ENCODE results near the gene CDHR5.
"Not testable (repeated sequence)": the region's sequence is repeated elsewhere in the genome, so short reads cannot be mapped to it uniquely, and the experiment has no call there.

CDHR5 gene, protein sequence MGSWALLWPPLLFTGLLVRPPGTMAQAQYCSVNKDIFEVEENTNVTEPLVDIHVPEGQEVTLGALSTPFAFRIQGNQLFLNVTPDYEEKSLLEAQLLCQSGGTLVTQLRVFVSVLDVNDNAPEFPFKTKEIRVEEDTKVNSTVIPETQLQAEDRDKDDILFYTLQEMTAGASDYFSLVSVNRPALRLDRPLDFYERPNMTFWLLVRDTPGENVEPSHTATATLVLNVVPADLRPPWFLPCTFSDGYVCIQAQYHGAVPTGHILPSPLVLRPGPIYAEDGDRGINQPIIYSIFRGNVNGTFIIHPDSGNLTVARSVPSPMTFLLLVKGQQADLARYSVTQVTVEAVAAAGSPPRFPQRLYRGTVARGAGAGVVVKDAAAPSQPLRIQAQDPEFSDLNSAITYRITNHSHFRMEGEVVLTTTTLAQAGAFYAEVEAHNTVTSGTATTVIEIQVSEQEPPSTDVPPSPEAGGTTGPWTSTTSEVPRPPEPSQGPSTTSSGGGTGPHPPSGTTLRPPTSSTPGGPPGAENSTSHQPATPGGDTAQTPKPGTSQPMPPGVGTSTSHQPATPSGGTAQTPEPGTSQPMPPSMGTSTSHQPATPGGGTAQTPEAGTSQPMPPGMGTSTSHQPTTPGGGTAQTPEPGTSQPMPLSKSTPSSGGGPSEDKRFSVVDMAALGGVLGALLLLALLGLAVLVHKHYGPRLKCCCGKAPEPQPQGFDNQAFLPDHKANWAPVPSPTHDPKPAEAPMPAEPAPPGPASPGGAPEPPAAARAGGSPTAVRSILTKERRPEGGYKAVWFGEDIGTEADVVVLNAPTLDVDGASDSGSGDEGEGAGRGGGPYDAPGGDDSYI

DNA sequence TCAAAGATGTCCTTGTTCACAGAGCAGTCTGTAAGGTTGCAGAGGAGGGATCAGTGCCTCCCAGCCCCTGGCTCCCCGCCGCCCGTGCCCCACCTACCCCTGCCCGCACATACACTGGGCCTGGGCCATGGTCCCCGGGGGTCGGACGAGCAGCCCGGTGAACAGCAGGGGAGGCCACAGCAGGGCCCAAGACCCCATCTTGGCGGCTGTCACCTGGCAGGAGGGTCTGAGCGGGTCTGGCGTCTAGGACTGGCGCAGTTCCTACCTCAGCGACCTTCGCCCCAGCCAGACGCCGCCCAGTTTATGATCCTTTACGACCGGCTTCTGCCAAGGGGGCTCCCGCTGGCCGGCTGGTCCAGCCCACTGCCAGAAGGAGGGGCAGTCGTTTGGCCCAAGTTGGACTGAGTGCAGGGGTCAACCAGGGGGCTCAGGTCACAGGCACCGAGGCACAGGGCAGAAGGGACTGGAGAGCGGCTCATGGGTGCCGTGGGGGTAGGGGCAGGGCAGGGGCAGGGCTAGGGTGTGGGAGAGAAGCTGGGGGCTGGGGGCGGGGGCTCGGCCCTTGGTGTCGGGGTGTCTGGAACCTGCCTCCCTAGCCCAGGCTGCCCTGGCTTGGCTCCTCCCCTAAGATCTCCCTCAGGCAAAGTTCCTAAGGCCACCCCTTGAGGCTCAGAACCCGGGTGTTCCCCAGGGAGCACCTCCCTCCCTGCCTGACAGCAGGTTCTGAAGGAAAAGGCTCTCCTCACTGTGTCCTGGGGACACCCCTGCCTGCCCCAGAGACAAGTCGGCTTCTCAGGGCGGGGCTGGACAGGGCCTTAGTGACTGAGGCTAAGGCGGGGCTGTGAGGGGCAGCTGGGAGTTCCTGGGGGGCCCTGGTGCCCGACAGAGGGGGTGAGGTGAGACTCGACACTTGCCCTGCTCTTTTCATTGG, at the start of gene CDHR5:
CDHR5 (minus strand) TSS at position 251 of the 931 bp plus-strand sequence; CDS start at position 198, 53 bp downstream.
- no peak for DNase-seq (ENCODE audit: low spot score)

DNA sequence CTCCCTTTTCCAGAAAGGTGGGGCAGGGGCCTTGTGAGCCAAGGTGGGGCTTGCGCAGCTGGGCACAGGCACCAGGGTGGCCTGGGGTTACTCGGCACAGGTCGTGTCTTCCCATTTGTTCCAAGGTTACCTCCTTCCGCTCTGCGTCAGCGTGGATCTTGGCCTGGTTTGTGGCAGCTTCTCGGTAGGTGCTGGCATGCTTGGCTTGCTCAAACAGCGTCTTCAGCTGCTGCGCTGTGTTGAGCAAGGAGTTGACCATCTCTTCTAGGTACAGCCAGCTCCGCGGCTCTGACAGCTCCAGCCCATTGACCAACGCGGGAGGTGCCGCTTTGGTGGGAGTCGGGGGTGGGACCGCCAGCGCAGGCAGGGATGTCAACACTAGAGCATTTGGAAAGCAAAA, 49.7 kb upstream of the CDHR5 start:
- no peak for DNase-seq (ENCODE audit: low spot score)

DNA sequence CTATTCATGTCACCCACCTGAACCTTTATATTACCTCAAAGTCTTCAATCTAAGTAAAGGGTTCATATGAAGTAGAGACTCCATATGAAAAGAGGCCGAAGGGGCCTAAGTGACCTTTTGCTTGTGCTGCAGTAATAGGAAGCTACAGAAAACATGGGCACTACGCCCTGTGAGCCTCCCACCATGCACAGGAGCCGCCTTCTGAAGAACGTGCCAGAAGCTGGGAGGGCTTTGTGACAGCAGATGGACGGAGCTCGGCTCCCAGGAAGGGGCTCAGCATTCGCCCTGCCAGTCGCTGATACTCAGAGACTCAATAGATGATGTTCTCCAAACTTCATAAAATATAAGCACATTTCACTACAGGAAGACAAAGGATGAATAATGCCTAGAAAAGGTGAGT, 49.1 kb upstream of the CDHR5 start:
- DNase-seq (ENCODE audit: low spot score): no peak

DNA sequence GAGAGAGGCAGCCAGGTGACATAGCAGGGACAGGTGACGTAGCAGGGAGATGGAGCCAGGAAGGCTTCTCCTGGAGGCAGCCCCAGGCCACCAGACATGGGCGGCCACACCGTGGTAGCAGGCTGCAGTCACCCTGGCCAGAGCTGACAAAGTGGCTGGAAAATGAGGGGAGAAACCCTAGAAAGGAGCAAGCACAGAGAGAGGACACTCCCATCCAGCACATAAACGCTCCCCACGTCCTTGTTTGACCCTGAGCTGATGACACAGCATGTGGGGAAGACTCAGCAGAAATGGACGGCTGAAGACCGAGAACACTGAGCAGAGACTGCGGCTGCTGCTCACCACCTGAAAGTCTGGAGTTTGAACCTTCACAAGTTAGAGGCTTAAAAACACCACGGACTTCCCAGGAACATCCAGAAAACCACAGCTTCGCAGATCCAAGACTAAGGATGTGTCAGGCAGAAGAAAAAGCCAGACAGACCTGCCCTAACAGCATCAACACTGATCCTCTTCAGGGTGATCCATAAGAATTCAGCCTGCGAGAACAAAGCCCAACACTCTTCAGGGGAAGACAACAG, 41.0 kb upstream of the CDHR5 start:
- DNase-seq (ENCODE audit: low spot score): no peak

DNA sequence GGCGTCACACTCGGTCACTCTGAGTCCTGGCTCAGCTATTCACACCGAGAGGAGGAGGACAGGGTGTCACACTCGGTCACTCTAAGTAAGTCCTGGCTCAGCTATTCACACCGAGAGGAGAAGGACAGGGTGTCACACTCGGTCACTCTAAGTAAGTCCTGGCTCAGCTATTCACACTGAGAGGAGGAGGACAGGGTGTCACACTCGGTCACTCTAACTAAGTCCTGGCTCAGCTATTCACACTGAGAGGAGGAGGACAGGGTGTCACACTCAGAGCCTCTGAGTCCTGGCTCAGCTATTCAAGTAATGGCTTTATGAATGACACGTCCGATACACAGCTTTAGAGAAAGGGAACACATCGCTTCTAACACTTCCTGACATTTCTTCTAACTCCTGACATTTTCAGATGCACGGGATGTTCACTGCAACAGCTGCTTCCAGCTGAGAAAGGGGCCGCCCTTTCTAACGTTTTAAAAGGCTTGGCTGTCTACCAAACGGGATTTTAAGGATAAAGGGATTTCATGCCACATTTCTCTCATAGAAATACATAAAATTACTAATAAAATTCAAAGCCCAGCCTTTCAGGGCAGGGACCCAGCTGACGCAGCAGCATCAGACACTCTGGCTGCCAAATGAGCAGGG, 40.4 kb upstream of the CDHR5 start:
- no peak for DNase-seq (ENCODE audit: low spot score)

DNA sequence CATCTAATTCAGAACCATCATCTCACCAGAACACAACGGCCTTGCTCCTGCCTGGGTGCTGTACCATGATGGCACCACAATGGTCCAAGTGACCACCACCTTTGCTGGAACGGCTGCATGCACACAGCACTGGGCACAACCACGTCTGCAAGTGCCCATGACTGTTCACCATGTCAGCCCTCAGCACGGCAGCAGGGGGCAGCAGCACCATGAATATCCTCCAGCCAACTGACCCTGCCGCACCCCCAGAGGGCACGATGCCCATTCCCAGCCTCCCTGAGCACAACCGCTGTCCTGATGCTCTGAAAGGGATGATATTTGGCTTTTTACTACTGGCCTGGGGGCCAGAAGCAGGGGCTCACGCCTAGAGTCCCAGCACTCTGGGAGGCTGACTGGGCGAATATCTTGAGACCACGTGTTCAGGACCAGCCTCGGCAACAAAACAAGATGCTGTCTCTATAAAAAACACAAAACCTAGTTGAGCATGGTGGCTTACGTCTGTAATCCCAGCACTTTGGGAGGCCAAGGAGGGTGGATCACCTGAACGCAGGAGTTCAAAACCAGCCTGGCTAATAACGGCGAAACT, 38.0 kb upstream of the CDHR5 start:
- peak; percentile 58 for DNase-seq (ENCODE audit: low spot score)

DNA sequence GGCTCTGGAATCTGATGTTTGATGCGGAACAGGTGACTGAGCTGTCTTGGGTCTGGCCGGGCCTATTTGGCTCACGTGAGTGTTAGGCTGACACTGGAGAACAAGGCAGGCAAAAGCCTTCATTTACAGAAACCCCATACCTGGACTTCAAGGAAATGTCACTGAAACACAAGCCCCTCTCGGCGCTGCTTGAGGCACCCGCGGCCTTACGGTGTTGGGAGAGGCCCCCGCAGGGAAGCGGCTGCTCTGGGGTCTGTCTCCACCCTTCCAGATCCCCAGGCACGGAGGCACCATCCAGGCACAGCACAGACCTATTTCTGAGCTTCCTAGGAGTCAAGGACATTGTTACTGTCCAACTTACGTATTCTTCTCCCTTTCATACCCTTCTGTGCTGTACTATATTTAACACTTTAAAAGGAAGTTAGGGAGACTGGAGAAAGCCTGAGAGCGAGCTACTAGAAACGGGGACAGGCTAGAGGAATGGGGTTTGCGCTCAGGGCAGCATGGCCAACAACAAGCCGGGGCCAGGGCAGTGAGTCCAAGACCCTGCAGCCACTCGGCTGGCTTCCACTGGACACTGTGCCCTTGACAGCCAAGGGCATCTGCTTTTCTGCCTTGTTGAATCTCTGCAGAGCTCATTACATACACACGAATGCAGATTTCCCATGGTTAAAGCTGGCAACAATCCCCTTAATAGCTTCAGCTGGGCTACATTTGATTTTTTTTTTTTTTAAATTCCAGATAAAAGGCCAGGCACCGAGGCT, 36.1 kb upstream of the CDHR5 start:
- no peak for DNase-seq (ENCODE audit: low spot score)

DNA sequence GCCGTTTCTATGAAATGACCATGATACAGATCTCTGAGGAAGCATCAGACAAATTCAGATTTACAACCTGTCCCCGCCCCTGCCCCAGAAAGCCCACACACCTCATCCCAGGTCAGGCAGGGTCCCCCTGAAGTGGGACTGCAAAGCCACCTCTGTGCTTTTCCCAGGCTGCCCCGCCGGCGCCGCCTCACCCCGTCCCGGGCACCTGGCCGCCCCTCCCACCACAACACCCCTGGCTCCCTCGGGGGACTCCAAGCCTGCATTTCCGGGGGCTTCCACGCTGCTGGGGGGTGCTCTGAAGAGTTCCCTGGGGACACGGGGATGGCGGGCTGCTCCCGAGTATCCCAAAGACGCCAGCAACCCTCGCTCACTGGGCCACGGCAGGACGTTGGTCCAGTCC, 35.5 kb upstream of the CDHR5 start:
- DNase-seq (ENCODE audit: low spot score): no peak

DNA sequence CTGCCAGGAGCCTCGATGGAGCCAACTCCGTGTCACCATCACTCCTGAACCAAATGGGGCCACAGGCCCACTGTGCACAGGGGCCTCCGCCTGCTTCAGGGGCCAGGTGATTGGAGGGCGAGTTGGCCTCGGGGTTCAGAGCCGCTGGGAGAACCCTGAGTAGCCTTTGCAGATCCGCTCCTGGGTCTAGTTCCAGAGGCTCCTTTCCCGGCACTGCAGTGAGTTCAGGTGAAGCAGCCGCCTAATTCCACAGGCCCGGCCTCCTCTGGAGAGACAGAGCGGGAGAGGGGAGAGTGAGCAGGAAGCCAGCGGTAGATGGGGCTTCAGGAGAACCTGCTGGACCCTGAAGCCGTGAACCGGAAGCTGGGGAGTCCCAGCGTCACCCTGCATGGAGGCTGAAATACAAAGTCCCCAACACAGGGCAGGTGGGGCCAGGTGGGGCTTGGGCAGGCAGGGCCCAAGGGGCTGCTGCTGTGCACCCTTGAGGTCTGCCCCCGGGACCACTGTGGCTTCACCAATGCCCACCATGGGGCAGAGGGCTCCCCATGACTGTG, 34.9 kb upstream of the CDHR5 start:
- DNase-seq (ENCODE audit: low spot score): no peak

DNA sequence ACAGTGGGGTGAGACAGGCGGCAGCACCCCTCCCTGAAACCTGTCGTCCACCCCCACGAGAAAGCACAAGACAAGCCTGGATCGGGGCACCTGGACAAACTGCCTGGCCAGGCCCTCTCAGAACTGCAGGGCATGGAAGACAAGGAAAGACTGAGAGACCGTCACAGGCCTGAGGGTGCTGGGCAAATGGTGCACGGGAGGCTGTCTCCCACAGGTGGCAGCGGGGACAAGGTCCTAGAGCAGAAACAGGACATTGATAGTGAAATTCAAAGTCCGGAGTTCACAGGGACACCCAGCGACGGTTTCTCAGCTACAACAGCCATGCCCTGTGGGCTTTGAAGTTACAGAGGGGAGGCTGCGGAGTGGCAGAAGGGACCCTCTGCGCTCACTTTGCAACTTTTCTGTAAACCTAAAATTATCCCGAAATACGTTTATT, 33.0 kb upstream of the CDHR5 start:
- DNase-seq (ENCODE audit: low spot score): no peak

DNA sequence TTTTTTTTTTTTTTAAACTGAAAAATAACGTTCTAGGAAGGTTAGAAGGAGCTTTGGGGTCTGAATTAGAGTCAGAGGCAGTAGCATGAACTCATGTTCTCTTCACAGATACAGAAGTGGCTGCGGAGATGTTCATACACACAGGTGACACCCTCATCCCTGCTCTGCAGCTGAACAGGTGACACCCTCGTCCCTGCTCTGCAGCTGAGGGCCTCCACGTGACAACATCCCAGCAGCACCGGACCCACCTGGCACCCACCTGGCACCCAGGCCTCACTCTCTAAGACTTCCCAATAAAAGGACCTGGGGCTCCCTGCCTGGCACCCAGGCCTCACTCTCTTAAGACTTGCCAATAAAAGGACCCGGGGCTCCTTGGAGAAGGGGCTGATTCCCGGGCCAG, 32.1 kb upstream of the CDHR5 start:
- DNase-seq (ENCODE audit: low spot score): no peak

DNA sequence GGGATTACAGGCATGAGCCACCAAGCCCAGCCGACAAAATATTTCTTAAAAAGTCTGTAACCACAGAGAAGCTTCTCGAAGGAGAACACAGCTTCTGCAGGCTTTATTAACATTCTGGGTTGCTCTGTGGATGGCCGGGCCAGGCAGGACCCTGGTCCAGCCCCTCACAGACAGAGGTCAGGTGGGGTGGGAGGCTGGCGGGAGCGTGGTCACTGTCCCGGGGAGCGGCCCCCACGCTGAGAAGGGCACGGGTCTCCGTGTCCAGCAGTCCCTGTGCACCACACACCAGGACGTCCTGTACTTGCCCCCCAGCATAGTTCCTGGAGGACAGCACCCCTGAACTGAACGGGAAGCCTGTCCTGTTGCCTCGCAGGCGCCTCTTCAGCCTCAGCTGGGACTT, 31.7 kb upstream of the CDHR5 start:
- DNase-seq (ENCODE audit: low spot score): no peak

DNA sequence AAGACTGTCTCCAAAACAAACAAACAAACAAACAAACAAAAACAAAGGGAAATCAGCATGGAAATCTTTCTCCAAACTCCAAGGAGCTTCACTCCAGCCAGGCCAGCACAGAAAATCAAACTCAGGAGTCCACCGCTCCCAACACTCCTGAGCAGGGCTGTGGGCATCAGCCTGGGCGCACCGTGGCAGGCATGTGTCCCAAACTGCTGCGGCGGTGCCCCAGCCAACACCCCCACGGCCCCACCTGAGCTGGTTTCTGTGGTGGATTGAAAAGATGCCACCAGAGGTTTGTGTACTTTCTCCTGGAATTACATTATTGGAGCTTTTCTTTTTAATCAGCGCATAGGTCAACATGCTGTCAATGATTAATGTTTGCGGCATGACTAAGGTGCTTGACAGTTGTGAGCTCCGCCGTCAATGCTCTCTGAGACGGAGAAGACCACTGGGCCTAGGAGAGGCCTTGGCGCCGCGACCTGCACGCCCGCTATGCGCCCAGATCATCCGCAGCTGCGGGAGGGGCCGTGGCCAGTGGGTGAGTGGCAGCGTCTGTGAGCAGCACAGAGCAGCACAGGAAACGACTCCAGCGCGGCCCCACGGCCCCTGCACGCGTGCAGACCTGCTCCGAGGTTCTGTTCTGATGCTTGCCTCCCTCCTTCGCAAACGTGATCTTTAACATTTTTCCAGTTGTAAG, 30.4 kb upstream of the CDHR5 start:
- DNase-seq (ENCODE audit: low spot score): no peak

DNA sequence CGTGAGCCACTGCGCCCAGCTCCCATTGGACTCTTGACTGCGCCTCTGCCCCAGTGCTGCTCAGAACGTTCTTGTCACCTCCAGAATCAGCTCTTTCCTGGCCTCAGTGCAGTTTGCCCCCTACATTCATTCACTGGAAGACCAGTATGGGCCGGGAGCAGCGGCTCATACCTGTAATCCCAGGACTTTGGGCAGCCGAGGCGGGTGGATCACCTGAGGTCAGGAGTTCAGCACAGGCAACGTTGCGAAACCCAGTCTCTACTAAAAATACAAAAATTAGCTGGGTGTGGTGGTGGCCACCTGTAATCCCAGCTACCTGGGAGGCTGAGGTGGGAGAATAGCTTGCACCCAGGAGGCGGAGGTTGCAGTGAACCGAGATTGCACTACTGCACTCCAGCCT, 29.7 kb upstream of the CDHR5 start:
- DNase-seq (ENCODE audit: low spot score): not testable (repeated sequence)

DNA sequence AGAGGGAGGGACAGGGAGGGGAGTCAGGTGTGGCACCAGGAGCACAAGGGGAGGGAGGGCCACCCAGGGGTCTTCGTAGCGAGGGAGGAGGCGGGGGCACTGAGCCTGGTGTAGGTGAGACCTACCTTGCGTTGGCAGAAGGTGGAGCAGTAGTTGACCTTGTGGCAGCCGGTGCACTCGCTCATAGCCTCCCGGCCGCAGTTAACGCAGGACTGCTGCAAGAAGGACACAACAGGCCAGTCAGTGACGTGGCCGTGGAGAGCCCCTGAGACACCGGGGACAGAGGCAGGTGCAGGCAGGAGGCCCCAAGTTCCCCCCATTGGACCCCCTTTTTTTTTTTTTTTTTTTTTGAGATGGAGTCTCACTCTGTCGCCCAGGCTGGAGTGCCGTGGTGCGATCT, 29.1 kb upstream of the CDHR5 start:
- DNase-seq (ENCODE audit: low spot score): no peak

DNA sequence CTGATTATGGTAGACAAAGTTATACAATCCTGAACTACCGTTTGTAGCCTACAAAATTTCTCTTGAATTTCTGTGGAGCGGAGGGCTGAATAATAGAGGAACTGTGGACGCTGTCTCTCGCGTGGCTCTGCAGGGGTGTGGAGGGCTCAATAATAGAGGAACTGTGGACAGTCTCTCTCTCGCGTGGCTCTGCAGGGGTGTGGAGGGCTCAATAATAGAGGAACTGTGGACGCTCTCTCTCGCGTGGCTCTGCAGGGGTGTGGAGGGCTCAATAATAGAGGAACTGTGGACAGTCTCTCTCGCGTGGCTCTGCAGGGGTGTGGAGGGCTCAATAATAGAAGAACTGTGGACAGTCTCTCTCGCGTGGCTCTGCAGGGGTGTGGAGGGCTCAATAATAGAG, 28.4 kb upstream of the CDHR5 start:
- DNase-seq (ENCODE audit: low spot score): not testable (repeated sequence)

DNA sequence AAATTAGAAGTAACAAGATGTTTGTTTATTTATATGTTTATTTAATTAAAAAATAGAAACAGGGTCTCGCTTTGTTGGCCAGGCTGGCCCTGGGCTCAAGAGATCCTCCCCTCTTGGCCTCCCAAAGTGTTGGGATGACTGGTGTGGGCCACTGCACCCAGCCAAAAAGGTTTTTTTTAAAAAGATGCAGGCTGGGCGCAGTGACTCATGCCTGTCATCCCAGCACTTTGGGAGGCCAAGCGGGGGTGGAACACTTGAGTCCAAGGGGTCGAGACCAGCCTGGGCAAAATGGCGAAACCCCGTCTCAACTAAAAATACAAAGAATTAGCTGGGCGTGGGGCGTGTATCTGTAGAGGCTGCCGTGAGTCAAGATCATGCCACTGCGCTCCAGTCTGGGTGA, 25.7 kb upstream of the CDHR5 start:
- DNase-seq (ENCODE audit: low spot score): no peak

DNA sequence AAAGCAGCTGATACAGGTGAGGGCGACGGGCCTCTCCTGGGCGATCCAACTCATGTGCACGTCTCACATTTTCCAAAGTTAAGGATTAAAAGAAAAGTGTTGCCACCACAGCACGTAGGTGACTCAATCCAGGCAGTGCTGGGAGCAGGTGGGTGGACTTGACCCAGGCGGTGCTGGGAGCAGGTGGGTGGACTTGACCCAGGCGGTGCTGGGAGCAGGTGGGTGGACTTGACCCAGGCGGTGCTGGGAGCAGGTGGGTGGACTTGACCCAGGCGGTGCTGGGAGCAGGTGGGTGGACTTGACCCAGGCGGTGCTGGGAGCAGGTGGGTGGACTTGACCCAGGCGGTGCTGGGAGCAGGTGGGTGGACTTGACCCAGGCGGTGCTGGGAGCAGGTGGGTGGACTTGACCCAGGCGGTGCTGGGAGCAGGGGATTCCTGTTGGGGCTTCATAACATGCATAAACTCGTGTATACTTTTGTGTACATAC, 23.0 kb upstream of the CDHR5 start:
- DNase-seq (ENCODE audit: low spot score): not testable (repeated sequence)

DNA sequence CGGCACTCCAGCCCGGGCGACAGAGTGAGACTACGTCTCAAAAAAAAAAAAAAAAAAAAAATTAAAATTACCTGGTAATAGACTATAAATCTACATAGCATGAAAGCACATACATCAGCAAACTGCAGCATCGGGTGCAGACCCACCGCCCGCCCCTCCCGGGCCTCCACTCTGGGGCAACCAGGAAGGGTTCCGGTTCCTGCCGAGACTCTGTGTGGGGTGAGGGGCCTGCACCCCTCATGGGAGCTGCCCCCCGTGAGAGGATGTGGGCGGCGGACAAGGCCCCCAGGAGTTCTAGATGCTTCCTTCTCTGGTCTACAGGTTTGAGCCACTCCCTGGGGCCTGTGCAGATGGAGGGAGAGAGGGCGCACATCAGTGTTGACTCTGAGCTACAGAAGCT, 21.5 kb upstream of the CDHR5 start:
- DNase-seq (ENCODE audit: low spot score): no peak

All from NAMALWA (cell line).